ENCODE results near the gene DDX43. TPM values are rescaled to one million over a fixed set of nuclear protein-coding genes. Genes with fewer than 3 reads are reported as not detected.
"Not testable (repeated sequence)": the region's sequence is repeated elsewhere in the genome, so short reads cannot be mapped to it uniquely, and the experiment has no call there.

Gene DDX43
- total and polyA plus RNA-seq, 2 experiments from 2014 or later: 0.07 TPM; not detected in 1

DNA sequence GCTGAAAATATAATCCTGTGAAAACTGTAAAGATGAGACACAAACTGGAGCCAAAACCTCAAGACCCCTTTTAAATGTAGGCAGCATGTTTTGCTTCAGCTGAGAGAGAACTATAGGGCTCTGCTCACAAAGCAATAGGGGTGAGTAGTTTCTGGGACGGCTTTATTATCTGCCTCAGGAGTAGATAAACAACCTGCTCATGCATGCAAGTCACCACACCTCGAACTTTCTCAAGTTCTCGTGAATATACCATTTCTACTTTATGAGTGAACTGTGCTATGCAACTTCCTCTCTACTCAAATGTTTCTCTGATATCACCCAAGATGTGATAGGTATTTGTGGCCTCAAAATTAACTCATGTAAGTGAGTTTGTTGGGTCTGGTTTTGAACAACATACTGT lies 17.4 kb upstream of the DDX43 start:
- H4K20me1 ChIP-seq (ENCODE audit: insufficient read depth, poor library complexity, severe bottlenecking): no peaks in the 10 kb centered on the region
- no peak overlapping the region for H3K4me2 ChIP-seq
- H3K9me3 ChIP-seq (ENCODE audit: low read depth): no peaks in the 10 kb centered on the region
- H3K27me3 ChIP-seq: no peaks in the 10 kb centered on the region
- no peak overlapping the region for H3K27ac ChIP-seq
- no peaks in the 10 kb centered on the region for H3K4me1 ChIP-seq (ENCODE audit: insufficient read depth)
- no peak for TF ChIP-seq EZH2 (IDR thresholded peaks at IDR 0.05; ENCODE audit: borderline replicate concordance)
- no peak for TF ChIP-seq CTCF (IDR thresholded peaks at IDR 0.05; ENCODE audit: poor library complexity)
- no peak for TF ChIP-seq EZH2phosphoT487 (IDR thresholded peaks at IDR 0.05; ENCODE audit: low read depth, severe bottlenecking, unreplicated experiment)
- H3K36me3 ChIP-seq (replicated peaks; ENCODE audit: insufficient read depth, low read depth): no peaks in the 10 kb centered on the region
- H2AFZ ChIP-seq: no peak overlapping the region
- no peak for DNase-seq (ENCODE audit: low spot score)
- WGBS (ENCODE audit: low lambda C conversion rate, missing lambda C conversion rate): 56% methylated on average over 3 of the region's 3 CpGs
- H3K9me2 ChIP-seq (replicated peaks; ENCODE audit: insufficient read depth): no peaks in the 10 kb centered on the region
- H3K4me3 ChIP-seq: no peak overlapping the region
- no peaks in the 10 kb centered on the region for H3K79me2 ChIP-seq

DNA sequence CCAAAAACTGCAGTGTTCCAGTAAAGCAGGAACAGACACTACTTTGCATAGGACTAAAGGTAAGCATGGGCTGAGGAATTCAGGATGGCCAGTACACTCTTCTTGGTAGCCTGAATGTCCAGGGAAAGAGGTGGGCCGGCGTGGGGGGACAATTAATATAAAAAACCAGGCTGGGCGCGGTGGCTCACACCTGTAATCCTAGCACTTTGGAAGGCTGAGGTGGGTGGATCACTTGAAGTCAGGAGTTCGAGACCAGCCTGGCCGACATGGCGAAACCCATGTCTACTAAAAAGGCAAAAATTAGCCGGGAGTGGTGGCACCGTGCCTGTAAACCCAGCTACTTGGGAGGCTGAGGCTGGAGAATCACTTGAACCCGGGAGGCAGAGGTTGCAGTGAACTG lies 13.1 kb upstream of the DDX43 start:
- H3K27ac ChIP-seq; H2AFZ ChIP-seq; H3K4me3 ChIP-seq; H3K4me2 ChIP-seq; H3K36me3 ChIP-seq (replicated peaks; ENCODE audit: insufficient read depth, low read depth); H3K9me2 ChIP-seq (replicated peaks; ENCODE audit: insufficient read depth); H3K27me3 ChIP-seq; H3K79me2 ChIP-seq; H4K20me1 ChIP-seq (ENCODE audit: insufficient read depth, poor library complexity, severe bottlenecking); DNase-seq (ENCODE audit: low spot score); H3K4me1 ChIP-seq (ENCODE audit: insufficient read depth); H3K9me3 ChIP-seq (ENCODE audit: low read depth): not testable (repeated sequence)
- 96% methylated on average over 10 of the region's 10 CpGs for WGBS (ENCODE audit: low lambda C conversion rate, missing lambda C conversion rate)

DNA sequence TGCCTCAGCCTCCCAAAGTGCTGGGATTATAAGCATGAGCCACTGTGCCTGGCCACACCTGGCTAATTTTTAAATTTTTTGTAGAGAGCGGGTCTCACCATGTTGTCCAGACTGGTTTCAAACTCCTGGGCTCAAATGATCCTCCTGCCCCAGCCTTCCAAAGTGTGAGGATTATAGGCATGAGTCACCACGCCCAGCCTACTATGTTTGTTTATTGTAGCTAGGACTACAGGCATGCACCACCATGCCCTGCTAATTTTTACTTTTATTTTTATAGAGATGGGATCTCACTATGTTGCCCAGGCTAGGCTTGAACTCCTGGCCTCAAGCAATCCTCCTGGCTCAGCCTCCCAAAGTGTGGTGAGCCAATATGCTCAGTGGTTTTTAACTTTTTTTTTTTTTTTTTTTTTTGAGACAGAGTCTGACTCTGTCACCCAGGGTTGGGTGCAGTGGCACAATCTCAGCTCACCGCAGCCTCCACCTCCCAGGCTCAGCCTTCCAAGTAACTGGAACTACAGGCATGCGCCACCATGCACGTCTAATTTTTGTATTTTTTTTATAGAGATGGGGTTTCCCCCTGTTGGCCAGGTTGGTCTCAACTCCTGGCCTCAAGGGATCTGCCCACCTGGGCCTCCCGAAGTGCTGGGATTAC lies 12.0 kb upstream of the DDX43 start:
- Histone ChIP-seq H3K79me2 (no peaks in the 10 kb centered on the region), H3K4me1 (ENCODE audit: insufficient read depth) (no peaks in the 10 kb centered on the region), H3K4me3 (no peak overlapping the region), H3K36me3 (replicated peaks; ENCODE audit: insufficient read depth, low read depth) (no peaks in the 10 kb centered on the region), H3K4me2 (no peak overlapping the region), H3K9me3 (ENCODE audit: low read depth) (no peaks in the 10 kb centered on the region), H2AFZ (no peak overlapping the region), H3K27me3 (no peaks in the 10 kb centered on the region), H3K27ac (no peak overlapping the region), H4K20me1 (ENCODE audit: insufficient read depth, poor library complexity, severe bottlenecking) (no peaks in the 10 kb centered on the region), H3K9me2 (replicated peaks; ENCODE audit: insufficient read depth) (no peaks in the 10 kb centered on the region)
- no peak for DNase-seq (ENCODE audit: low spot score)
- no peak for TF ChIP-seq CTCF (IDR thresholded peaks at IDR 0.05; ENCODE audit: poor library complexity)
- TF ChIP-seq EZH2 (IDR thresholded peaks at IDR 0.05; ENCODE audit: borderline replicate concordance): no peak
- no peak for TF ChIP-seq EZH2phosphoT487 (IDR thresholded peaks at IDR 0.05; ENCODE audit: low read depth, severe bottlenecking, unreplicated experiment)
- WGBS (ENCODE audit: low lambda C conversion rate, missing lambda C conversion rate): 87% methylated on average over 6 of the region's 6 CpGs

DNA sequence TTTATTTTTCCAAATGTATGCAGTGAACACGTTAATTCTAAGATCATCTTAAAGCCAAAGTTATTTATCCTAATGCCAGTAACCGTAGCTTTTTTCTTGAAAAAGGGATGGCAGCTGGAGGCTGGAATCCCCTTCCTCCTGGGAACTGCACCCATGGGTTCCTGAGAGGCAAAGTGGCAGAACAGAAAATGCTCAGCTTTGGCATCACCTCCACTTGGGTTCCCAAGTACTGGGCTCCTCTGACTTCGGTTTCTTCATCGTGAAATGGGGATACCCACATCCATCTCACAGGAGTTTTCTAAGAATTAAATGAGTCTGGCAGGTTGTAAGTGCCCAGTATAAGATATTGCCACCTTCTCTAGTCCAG lies 6.2 kb upstream of the DDX43 start:
- H3K4me3 ChIP-seq: peak overlapping the region; percentile 16
- no peaks in the 10 kb centered on the region for H3K27me3 ChIP-seq
- H3K9me3 ChIP-seq (ENCODE audit: low read depth): no peaks in the 10 kb centered on the region
- H3K36me3 ChIP-seq (replicated peaks; ENCODE audit: insufficient read depth, low read depth): no peaks in the 10 kb centered on the region
- peak overlapping the region; percentile 72 for H2AFZ ChIP-seq
- TF ChIP-seq EZH2phosphoT487 (IDR thresholded peaks at IDR 0.05; ENCODE audit: low read depth, severe bottlenecking, unreplicated experiment) (no peak), EZH2 (IDR thresholded peaks at IDR 0.05; ENCODE audit: borderline replicate concordance) (no peak), CTCF (IDR thresholded peaks at IDR 0.05; ENCODE audit: poor library complexity) (no peak)
- no peaks in the 10 kb centered on the region for H3K4me1 ChIP-seq (ENCODE audit: insufficient read depth)
- H4K20me1 ChIP-seq (ENCODE audit: insufficient read depth, poor library complexity, severe bottlenecking): no peaks in the 10 kb centered on the region
- peak overlapping the region; percentile 86 for H3K4me2 ChIP-seq
- no peaks in the 10 kb centered on the region for H3K9me2 ChIP-seq (replicated peaks; ENCODE audit: insufficient read depth)
- no peak for DNase-seq (ENCODE audit: low spot score)
- no peak overlapping the region for H3K27ac ChIP-seq
- no peaks in the 10 kb centered on the region for H3K79me2 ChIP-seq
- WGBS (ENCODE audit: low lambda C conversion rate, missing lambda C conversion rate): 56% methylated on average over 4 of the region's 4 CpGs

Measured in hepatocyte (in vitro differentiated cells).